Psoas muscle (tissue), 8 donors: ENCODE results near the gene OR52N2. TPM values are rescaled to one million over a fixed set of nuclear protein-coding genes. Genes with fewer than 3 reads are reported as not detected.

Source experiments
- ATAC-seq, 4 donors: fragments of 200-7000 bp; cut with Tn5 transposase; one replicate each; pipeline ENCODE4 v1.9.1; 2020; ENCODE audit warnings: moderate library complexity in 3 of 4, mild to moderate bottlenecking in 2 of 4
- DNase-seq, 2 donors: peaks; one replicate each; pipeline ENCODE4 v3.0.0-alpha.2; 2020
- H3K27ac ChIP-seq: fragments of 200-600 bp; one replicate; pipeline ENCODE4 v1.8.0; 2022
- H3K27me3 ChIP-seq, 3 donors: fragments of 200-600 bp in 1 of 3; one replicate each; pipeline versions ENCODE4 v1.6.1 to v1.8.0; 2013 to 2022; ENCODE audit warnings: low read length in 2 of 3, mild to moderate bottlenecking in 2 of 3, moderate library complexity in 1 of 3; ENCODE audit not compliant: insufficient read depth in 3 of 3
- H3K36me3 ChIP-seq, 2 donors: fragments of 200-600 bp in 1 of 2; one replicate each; pipeline versions ENCODE4 v1.6.1 to v1.8.0; 2013 to 2022; ENCODE audit warnings: low read depth in 1 of 2, mild to moderate bottlenecking in 1 of 2, moderate library complexity in 1 of 2; ENCODE audit not compliant: insufficient read depth in 1 of 2
- H3K4me1 ChIP-seq: fragments of 200-600 bp; one replicate; pipeline ENCODE4 v1.8.0; 2022
- H3K4me3 ChIP-seq: fragments of 200-600 bp; one replicate; pipeline ENCODE4 v1.8.0; 2022; ENCODE audit warnings: mild to moderate bottlenecking
- H3K9me3 ChIP-seq: fragments of 200-600 bp; one replicate; pipeline ENCODE4 v1.8.0; 2022
- WGBS, 3 donors: extraction: QIAGEN DNeasy Blood & Tissue Kit; methylation state at CpG; one replicate each; pipeline versions ENCODE4 v1.1.6 to v1.1.7; 2013; 5-methylcytosine and 5-hydroxymethylcytosine counted together
- intact Hi-C, 2 donors: fragments of 100-400 bp; cut with DNase I; formaldehyde crosslinking; loops; one replicate each; pipeline versions ENCODE4 v1.11.0 to v1.14.2; 2022
- polyA plus RNA-seq, 3 donors: library from polyadenylated mRNA; stranded (reverse); fragments of 200-250 nt; gene quantifications; one replicate each; pipeline ENCODE4 v1.2.3, GENCODE V29; 2013
- total RNA-seq, 4 donors: library from RNA; stranded (reverse); fragmentation: NEBNext Ultra II Directional in 2 of 4; extraction: Animal tissue kit (Norgen Biotek cat#: 25700) in 2 of 4; gene quantifications; one replicate each; pipeline versions ENCODE4 v1.2.1 to v1.2.4, GENCODE V29; 2021 to 2023
- TF ChIP-seq, protein P1 (sequence below): fragments of 200-600 bp; IDR thresholded peaks from one replicate; pipeline ENCODE4 v1.8.0; 2022; ENCODE audit warnings: antibody characterized with exemption
- donor health status: healthy with polysubstance abuse.
- donor health status: DM: no; HTN: no; CAD: no; lungs with moderate emphysema.
- donor health status: Bipolar disorder and iron deficiency.
- donor health status: healthy.
- donor health status: DM: yes; HTN: yes; CAD: no.
- donor health status: DM: no; HTN: no; CAD: no.
- donor health status: DM: no; HTN: no; CAD: no.
- donor health status: DM: yes; HTN: yes; CAD: no.

The OR52N2 gene
- total and polyA plus RNA-seq, 7 donors, result not detected

DNA sequence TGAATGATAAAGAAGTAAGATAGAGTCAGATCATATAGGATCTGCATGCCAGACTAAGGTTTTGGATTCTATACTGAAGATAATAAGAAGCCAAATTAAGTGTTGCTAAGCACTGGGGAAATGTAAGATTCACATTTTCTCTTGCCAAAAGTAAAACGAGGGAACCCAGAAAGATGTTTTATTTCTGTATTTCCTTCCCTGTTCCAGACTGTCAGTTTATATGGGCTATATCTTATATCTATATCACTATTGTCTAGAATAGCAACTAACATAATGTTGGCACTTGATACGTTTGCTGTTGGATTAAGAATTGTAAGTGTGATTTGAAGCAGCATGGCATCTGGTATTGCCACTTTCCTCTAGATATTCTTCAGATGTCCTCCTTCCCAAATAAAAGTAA, 24.7 kb downstream of the OR52N2 start:
- no peak for DNase-seq

DNA sequence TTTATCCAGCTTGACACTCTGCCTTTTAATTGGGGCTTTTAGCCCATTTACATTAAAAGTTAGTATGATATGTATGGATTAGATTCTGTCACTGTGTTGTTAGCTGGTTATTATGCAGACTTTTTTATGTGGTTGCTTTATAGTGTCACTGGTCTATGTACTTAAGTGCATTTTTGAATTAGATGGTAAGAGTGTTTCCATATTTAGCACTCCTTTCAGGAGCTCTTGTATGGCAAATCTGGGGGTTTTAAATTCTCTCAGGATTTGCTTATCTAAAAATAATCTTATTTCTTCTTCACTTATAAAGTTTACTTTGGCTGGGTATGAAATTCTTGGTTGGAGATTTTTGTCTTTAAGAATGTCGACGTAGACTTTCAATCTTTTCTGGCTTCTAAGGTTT, 29.0 kb downstream of the OR52N2 start:
- intact Hi-C loops, result no loop called here
- DNase-seq (no peak), ATAC-seq (no peak)
- Histone ChIP-seq H3K27me3 (no peaks in the 10 kb centered on the region), H3K4me1 (no peaks in the 10 kb centered on the region), H3K4me3 (no peak overlapping the region), H3K36me3 (no peaks in the 10 kb centered on the region), H3K27ac (no peak overlapping the region), H3K9me3 (peaks cover 3% of the 10 kb centered on the region)
- TF ChIP-seq, protein P1, sequence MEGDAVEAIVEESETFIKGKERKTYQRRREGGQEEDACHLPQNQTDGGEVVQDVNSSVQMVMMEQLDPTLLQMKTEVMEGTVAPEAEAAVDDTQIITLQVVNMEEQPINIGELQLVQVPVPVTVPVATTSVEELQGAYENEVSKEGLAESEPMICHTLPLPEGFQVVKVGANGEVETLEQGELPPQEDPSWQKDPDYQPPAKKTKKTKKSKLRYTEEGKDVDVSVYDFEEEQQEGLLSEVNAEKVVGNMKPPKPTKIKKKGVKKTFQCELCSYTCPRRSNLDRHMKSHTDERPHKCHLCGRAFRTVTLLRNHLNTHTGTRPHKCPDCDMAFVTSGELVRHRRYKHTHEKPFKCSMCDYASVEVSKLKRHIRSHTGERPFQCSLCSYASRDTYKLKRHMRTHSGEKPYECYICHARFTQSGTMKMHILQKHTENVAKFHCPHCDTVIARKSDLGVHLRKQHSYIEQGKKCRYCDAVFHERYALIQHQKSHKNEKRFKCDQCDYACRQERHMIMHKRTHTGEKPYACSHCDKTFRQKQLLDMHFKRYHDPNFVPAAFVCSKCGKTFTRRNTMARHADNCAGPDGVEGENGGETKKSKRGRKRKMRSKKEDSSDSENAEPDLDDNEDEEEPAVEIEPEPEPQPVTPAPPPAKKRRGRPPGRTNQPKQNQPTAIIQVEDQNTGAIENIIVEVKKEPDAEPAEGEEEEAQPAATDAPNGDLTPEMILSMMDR, result no peak
- WGBS, 3 donors, result 80 to 86% (median 80%) methylated on average over 2 of the region's 2 CpGs

More for the DNA sequence above, 24.7 kb downstream of the OR52N2 start:
- TF ChIP-seq, protein P1, result no peak
- ATAC-seq, result no peak
- Histone ChIP-seq H3K4me1 (no peaks in the 10 kb centered on the region), H3K36me3 (no peaks in the 10 kb centered on the region), H3K27ac (no peak overlapping the region), H3K4me3 (no peak overlapping the region), H3K27me3 (no peaks in the 10 kb centered on the region), H3K9me3 (peaks cover 3% of the 10 kb centered on the region)
- intact Hi-C loops, result no loop called here
- WGBS, 3 donors, result 48 to 69% (median 49%) methylated on average over 2 of the region's 2 CpGs

DNA sequence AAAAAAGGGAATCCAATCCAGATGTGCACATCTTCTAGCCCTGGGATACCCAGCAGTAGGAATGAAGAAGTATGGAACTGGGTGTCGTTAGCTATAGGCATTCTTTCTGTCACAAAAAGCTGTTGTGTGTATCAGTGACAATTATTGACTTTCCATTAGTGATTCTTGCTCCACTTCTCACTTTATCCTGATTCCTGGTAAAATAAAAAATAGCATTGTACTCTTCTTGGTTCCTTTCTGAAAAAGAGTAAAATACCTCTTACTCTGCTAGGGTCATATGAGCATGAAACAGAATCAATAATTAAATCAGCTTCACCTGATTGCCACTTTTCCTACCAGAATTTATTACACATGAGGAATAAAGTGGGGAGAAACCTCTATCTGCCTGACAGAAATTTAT, 33.1 kb downstream of the OR52N2 start, which contains the start of gene OR52E6:
TSS of gene OR52E6 (minus strand) at position 101 of the 400 bp plus-strand sequence. CDS start at position 101, 0 bp downstream.
- 32 to 80% (median 63%) methylated on average over 1 of the region's 1 CpG for WGBS, 3 donors
- Histone ChIP-seq H3K27ac (no peak within 1 kb of the TSS), H3K4me1 (no peaks in the 10 kb centered on the region), H3K36me3 (no peaks in the 10 kb centered on the region), H3K9me3 (no peaks in the 10 kb centered on the region), H3K4me3 (no peak within 1 kb of the TSS), H3K27me3 (no peaks in the 10 kb centered on the region)
- DNase-seq (no peak), ATAC-seq (no peak)
- intact Hi-C loops, result no loop called here
- TF ChIP-seq, protein P1, result no peak

DNA sequence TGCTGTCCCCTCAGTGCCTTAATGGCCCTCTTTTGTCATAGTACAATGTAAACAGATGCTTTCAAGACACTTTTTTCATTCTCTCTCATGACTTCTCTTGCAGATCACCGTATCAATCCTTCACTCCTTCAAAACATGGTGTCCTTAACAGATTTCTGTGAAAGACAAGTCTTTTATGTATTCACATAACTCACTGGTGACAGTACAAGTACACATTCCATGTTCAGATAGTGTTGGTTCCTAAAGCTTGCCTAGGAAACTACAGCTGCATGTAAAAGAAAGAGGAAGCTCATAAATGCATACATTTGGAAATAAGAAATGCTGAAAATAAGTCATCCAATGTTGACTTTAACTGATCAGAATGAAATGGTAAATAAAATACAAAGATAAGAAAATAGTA, 38.0 kb downstream of the OR52N2 start:
- DNase-seq (no peak), ATAC-seq (no peak)
- Histone ChIP-seq H3K4me3 (no peak overlapping the region), H3K27ac (no peak overlapping the region), H3K36me3 (no peaks in the 10 kb centered on the region), H3K9me3 (no peaks in the 10 kb centered on the region), H3K4me1 (no peaks in the 10 kb centered on the region), H3K27me3 (no peaks in the 10 kb centered on the region)
- intact Hi-C loops, result no loop called here
- 41 to 57% (median 55%) methylated on average over 1 of the region's 1 CpG for WGBS, 3 donors
- TF ChIP-seq, protein P1, result no peak

DNA sequence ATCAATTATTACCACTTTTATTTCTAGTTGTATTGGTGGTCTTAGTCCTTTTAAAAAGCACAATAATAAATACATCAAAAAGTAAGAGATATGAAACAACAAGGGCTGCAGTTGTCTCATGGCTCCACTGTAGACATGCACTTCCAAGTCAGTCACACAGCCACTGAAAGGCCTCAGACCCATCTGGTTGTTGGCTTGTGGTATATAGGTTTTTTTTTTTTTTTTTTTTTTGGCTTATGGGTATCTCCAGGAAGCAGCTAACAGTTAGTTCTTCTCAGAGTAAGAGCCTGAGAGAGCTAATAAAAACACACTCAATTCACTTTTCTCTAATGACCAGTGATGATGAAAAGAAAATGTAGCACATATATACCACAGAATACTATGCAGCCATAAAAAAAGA, 39.0 kb downstream of the OR52N2 start:
- intact Hi-C loops, result no loop called here
- no peak overlapping the region for H3K27ac ChIP-seq
- no peaks in the 10 kb centered on the region for H3K4me1 ChIP-seq
- TF ChIP-seq, protein P1, result no peak
- DNase-seq (no peak), ATAC-seq (no peak)
- H3K27me3 ChIP-seq, result no peaks in the 10 kb centered on the region
- H3K9me3 ChIP-seq, result no peaks in the 10 kb centered on the region
- no peak overlapping the region for H3K4me3 ChIP-seq
- no peaks in the 10 kb centered on the region for H3K36me3 ChIP-seq
